Spleen (tissue), 7 donors: ENCODE data around the gene LAMA5.

ENCODE experiments used
- CTCF ChIP-seq, 11 experiments: fragments of 200-600 bp in 7 of 11; fragments of 450-650 bp in 4 of 11; sonication (generic) in 4 of 11; IDR thresholded peaks in 8 of 11; conservative IDR thresholded peaks in 3 of 11; 1 replicate in 7 of 11; 2 replicates in 4 of 11; pipeline versions ENCODE4 v1.4.0 to v1.8.0; 2016 to 2021; ENCODE audit warnings: antibody characterized with exemption in 11 of 11, inconsistent platforms in 4 of 11, mild to moderate bottlenecking in 1 of 11
- POLR2A ChIP-seq, 3 donors: fragments of 450-650 bp; IDR thresholded peaks; one replicate each; pipeline ENCODE4 v1.5.1; 2017; ENCODE audit warnings: antibody characterized with exemption in 3 of 3, mild to moderate bottlenecking in 1 of 3
- donor health status: DM: no; HTN: no; CAD: no; lungs with moderate emphysema.
- donor health status: DM: no; HTN: no; CAD: no.
- donor health status: DM: no; HTN: no; CAD: no.

- TF ChIP-seq POLR2A (IDR thresholded peaks at IDR 0.05), result no peak
- TF ChIP-seq CTCF (IDR thresholded peaks at IDR 0.05 in 8 of 11, conservative IDR thresholded peaks at IDR 0.05 in 3 of 11), result no peak
Measured at GRCh38 chr20:62372042-62372993, 5.2 kb upstream of the LAMA5 start.
